ENCODE measurements around the gene PTTG1IP.

- no peak for TF ChIP-seq POLR2A (IDR thresholded peaks at IDR 0.05)
- TF ChIP-seq, protein P1, sequence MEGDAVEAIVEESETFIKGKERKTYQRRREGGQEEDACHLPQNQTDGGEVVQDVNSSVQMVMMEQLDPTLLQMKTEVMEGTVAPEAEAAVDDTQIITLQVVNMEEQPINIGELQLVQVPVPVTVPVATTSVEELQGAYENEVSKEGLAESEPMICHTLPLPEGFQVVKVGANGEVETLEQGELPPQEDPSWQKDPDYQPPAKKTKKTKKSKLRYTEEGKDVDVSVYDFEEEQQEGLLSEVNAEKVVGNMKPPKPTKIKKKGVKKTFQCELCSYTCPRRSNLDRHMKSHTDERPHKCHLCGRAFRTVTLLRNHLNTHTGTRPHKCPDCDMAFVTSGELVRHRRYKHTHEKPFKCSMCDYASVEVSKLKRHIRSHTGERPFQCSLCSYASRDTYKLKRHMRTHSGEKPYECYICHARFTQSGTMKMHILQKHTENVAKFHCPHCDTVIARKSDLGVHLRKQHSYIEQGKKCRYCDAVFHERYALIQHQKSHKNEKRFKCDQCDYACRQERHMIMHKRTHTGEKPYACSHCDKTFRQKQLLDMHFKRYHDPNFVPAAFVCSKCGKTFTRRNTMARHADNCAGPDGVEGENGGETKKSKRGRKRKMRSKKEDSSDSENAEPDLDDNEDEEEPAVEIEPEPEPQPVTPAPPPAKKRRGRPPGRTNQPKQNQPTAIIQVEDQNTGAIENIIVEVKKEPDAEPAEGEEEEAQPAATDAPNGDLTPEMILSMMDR (IDR thresholded peaks at IDR 0.05) = no peak
- TF ChIP-seq EP300 (IDR thresholded peaks at IDR 0.05) = no peak
Measured at GRCh38 chr21:44898851-44899767, 25.6 kb upstream of the PTTG1IP start.
